ENCODE measurements around the gene EEF1G. TPM values are rescaled to one million over a fixed set of nuclear protein-coding genes. Genes with fewer than 3 reads are reported as not detected.
"Not testable (repeated sequence)": the region's sequence is repeated elsewhere in the genome, so short reads cannot be mapped to it uniquely, and the experiment has no call there.

The EEF1G gene
- total RNA-seq, 1 donor, result 1,014 TPM

- H3K4me3 ChIP-seq (ENCODE audit: low read depth, low read length), result peak overlapping the region; percentile 40
- no peak for TF ChIP-seq CTCF (IDR thresholded peaks at IDR 0.05; ENCODE audit: insufficient read depth, low read depth, low read length)
- DNase-seq (ENCODE audit: low read depth), result peak; percentile 93
Measured at GRCh38 chr11:62553080-62553838, 20.4 kb downstream of the EEF1G start.

- H3K4me3 ChIP-seq (ENCODE audit: low read depth, low read length), result peak overlapping the region; percentile 40
- no peak for TF ChIP-seq CTCF (IDR thresholded peaks at IDR 0.05; ENCODE audit: insufficient read depth, low read depth, low read length)
- peak; percentile 65 for DNase-seq (ENCODE audit: low read depth)
Measured at GRCh38 chr11:62552485-62553079, 21.1 kb downstream of the EEF1G start.

- H3K4me3 ChIP-seq (ENCODE audit: low read depth, low read length); DNase-seq (ENCODE audit: low read depth): not testable (repeated sequence)
Measured at GRCh38 chr11:62550478-62550877, 23.2 kb downstream of the EEF1G start.

GRCh38 chr11:62548545-62549335 lies 25.0 kb downstream of the EEF1G start:
- TF ChIP-seq CTCF (IDR thresholded peaks at IDR 0.05; ENCODE audit: insufficient read depth, low read depth, low read length), result no peak

GRCh38 chr11:62547691-62548281 lies 25.9 kb downstream of the EEF1G start:
- no peak for TF ChIP-seq CTCF (IDR thresholded peaks at IDR 0.05; ENCODE audit: insufficient read depth, low read depth, low read length)
- DNase-seq (ENCODE audit: low read depth), result no peak
- peak overlapping the region; percentile 98 for H3K4me3 ChIP-seq (ENCODE audit: low read depth, low read length)

More at GRCh38 chr11:62548545-62549335, 25.0 kb downstream of the EEF1G start:
- DNase-seq (ENCODE audit: low read depth), result no peak
- no peak overlapping the region for H3K4me3 ChIP-seq (ENCODE audit: low read depth, low read length)

- peak overlapping the region; percentile 98 for H3K4me3 ChIP-seq (ENCODE audit: low read depth, low read length)
- TF ChIP-seq CTCF (IDR thresholded peaks at IDR 0.05; ENCODE audit: insufficient read depth, low read depth, low read length), result no peak
- peak; percentile 61 for DNase-seq (ENCODE audit: low read depth)
Measured at GRCh38 chr11:62546929-62547625, 26.6 kb downstream of the EEF1G start.
